SK-N-SH (cell line): ENCODE results near the gene PLXNA4.

Experiments used
- CTCF ChIP-seq: fragments of 200-600 bp; sonication (generic); IDR thresholded peaks from 2 replicates; pipeline ENCODE4 v1.6.1; 2017; ENCODE audit warnings: antibody characterized with exemption, mild to moderate bottlenecking, moderate library complexity
- FOXM1 ChIP-seq: IDR thresholded peaks from 2 replicates; pipeline ENCODE4 v1.4.0; 2012; ENCODE audit warnings: low read depth, mild to moderate bottlenecking
- JUND ChIP-seq: IDR thresholded peaks from 2 replicates; pipeline ENCODE4 v1.4.0; 2012
- REST ChIP-seq: IDR thresholded peaks from 2 replicates; pipeline ENCODE4 v1.6.1; 2012; ENCODE audit warnings: mild to moderate bottlenecking, low read depth, low read length, moderate library complexity

- TF ChIP-seq JUND (no peak), CTCF (no peak), REST (no peak), FOXM1 (no peak)
Measured at GRCh38 chr7:132527467-132528410, 48.5 kb downstream of the PLXNA4 start.
